Measurements from ENCODE around the gene SERPIND1. TPM values are rescaled to one million over a fixed set of nuclear protein-coding genes. Genes with fewer than 3 reads are reported as not detected.

The SERPIND1 gene
- total and polyA plus RNA-seq, 2 of the 8 experiments (the other 6 are each of a cell fraction or from before 2014, with no cell fraction given), result not detected

- H2AK5ac ChIP-seq (ENCODE audit: low read depth, low read length), result no peak overlapping the region
Measured at GRCh38 chr22:20771918-20772625, 1.8 kb upstream of the SERPIND1 start.

More at GRCh38 chr22:20771918-20772625, 1.8 kb upstream of the SERPIND1 start:
- no peaks in the 10 kb centered on the region for H3K79me2 ChIP-seq (ENCODE audit: control insufficient read depth in 1 of 2, insufficient read depth in 2 of 2, low read length in 2 of 2)
- no peaks in the 10 kb centered on the region for H4K20me1 ChIP-seq (replicated peaks in 1 of 2; ENCODE audit: control insufficient read depth in 1 of 2, insufficient read depth in 2 of 2, low read length in 2 of 2)
- H4K8ac ChIP-seq (ENCODE audit: extremely low read depth, insufficient read depth, low read length), result no peak overlapping the region
- TF ChIP-seq CREB1 (IDR thresholded peaks at IDR 0.05) (no peak), CTCF (IDR thresholded peaks at IDR 0.05; ENCODE audit: control extremely low read depth in 1 of 3, insufficient read depth in 1 of 3, low read depth in 1 of 3, low read length in 3 of 3) (peak; percentile 21 to 45 (median 33); a peak in 3 of 4 replicates), FOSL1 (IDR thresholded peaks at IDR 0.05; ENCODE audit: insufficient read depth, low read depth, low read length) (no peak)
- no peak overlapping the region for H3K23ac ChIP-seq (ENCODE audit: insufficient read length)
- POLR2A ChIA-PET (ENCODE audit: partially characterized antibody), result no interaction called here
- no peak overlapping the region for H2BK12ac ChIP-seq (ENCODE audit: low read depth, low read length)
- FAIRE-seq (no peak), DNase-seq (ENCODE audit: low read depth in 1 of 2, low spot score in 2 of 2) (no peak)
- no peak overlapping the region for H3K18ac ChIP-seq (ENCODE audit: extremely low read depth, low read length)
- no peaks in the 10 kb centered on the region for H3K9me3 ChIP-seq (ENCODE audit: insufficient read depth in 2 of 2, low read depth in 1 of 2, low read length in 1 of 2)
- H3K36me3 ChIP-seq (ENCODE audit: control insufficient read depth in 2 of 4, insufficient read depth in 4 of 4, low read length in 3 of 4), result no peaks in the 10 kb centered on the region
- no peaks in the 10 kb centered on the region for H3K79me1 ChIP-seq (ENCODE audit: low read depth, low read length)
- H4K91ac ChIP-seq (replicated peaks; ENCODE audit: insufficient read length, low read length), result no peak overlapping the region
- H2BK120ac ChIP-seq (replicated peaks; ENCODE audit: low read depth, low read length), result no peak overlapping the region
- no peak overlapping the region for H3K4me3 ChIP-seq (ENCODE audit: extremely low read depth in 1 of 4, insufficient read depth in 2 of 4, low read depth in 3 of 4, low read length in 4 of 4)
- H3K14ac ChIP-seq (ENCODE audit: insufficient read length), result no peak overlapping the region
- CTCF ChIA-PET (ENCODE audit: partially characterized antibody), result interaction anchor here (0.7 to 2.4 kb wide), 6 partner anchors 8 to 113 kb away, joined by 3 to 23 read pairs (median 3); no protein-coding TSS in a partner anchor
- no peak overlapping the region for H3K4me2 ChIP-seq (ENCODE audit: insufficient read depth in 1 of 2, low read depth in 2 of 2, low read length in 2 of 2)
- no peak overlapping the region for H3K27ac ChIP-seq (ENCODE audit: low read depth, low read length)
- no peak overlapping the region for H2BK15ac ChIP-seq (ENCODE audit: low read length)
- no peak overlapping the region for H2BK5ac ChIP-seq (ENCODE audit: low read depth, low read length)
- WGBS, 2 experiments (ENCODE audit: extremely low coverage in 1 of 2, insufficient coverage in 1 of 2, insufficient read length in 1 of 2, insufficient replicate concordance in 2 of 2, low coverage in 1 of 2, low lambda C conversion rate in 2 of 2, missing lambda C conversion rate in 1 of 2), result 90% methylated on average over 9 of the region's 9 CpGs; no CpG with 5 or more reads in 1 of the 2 experiments
- no peaks in the 10 kb centered on the region for H3K27me3 ChIP-seq (replicated peaks in 1 of 4; ENCODE audit: control insufficient read depth in 3 of 4, extremely low read depth in 1 of 4, insufficient read depth in 3 of 4, low read length in 3 of 4)
- no peak overlapping the region for H2AFZ ChIP-seq (ENCODE audit: low read length)
- no peak overlapping the region for H2BK20ac ChIP-seq (ENCODE audit: low read length)
- no peaks in the 10 kb centered on the region for H3K4me1 ChIP-seq (replicated peaks in 1 of 4; ENCODE audit: control insufficient read depth in 3 of 4, insufficient read depth in 4 of 4, low read length in 3 of 4)
- H3K9ac ChIP-seq (replicated peaks in 1 of 4; ENCODE audit: extremely low read depth in 1 of 4, low read depth in 3 of 4, low read length in 3 of 4), result no peak overlapping the region
- no peak overlapping the region for H4K5ac ChIP-seq (ENCODE audit: insufficient read length, low read depth, low read length)
- no peak overlapping the region for H3K56ac ChIP-seq (replicated peaks; ENCODE audit: insufficient read length, low read depth, low read length)
- H3K23me2 ChIP-seq (ENCODE audit: low read depth, low read length), result no peaks in the 10 kb centered on the region
- no peak overlapping the region for H3K4ac ChIP-seq (replicated peaks; ENCODE audit: insufficient read length, low read depth, low read length)

Measured in H1 (cell line).